T1000 (cell line): Measurements from ENCODE around the gene ALOX15.
"Not testable (repeated sequence)": the region's sequence is repeated elsewhere in the genome, so short reads cannot be mapped to it uniquely, and the experiment has no call there.

Experiments
- DNase-seq: peaks from one replicate; lab custom pipeline; 2025; ENCODE audit warnings: mixed read lengths; lab: John Stamatoyannopoulos, UW

ALOX15 gene

DNA sequence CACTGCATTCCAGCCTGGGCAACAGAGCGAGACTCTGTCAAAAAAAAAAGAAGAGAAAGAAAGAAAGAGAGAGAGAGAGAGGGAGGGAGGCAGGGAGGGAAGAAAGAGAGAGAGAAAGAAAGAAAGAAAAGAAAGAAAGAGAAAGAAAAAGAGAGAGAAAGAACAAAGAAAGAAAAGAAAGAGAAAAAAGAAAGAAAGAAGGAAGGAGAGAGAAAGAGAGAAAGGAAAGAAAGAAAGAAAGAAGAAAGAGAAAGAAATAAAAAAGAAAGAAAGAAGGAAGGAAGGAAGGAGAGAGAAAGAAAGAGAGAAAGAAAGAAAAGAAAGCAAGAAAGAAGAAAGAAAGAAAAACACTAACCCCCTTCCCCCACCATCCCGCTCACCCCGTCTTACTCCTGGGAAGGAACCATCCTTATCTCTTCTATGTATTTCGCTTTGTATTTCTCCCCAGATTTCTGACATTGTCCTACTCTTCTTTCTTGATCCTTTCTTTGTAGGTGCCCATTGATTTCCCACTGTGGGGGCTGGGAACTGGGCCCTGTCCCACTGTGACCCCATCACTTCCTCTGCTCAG, 20.9 kb downstream of the ALOX15 start:
- no peak for DNase-seq

- DNase-seq = no peak
Observed at GRCh38 chr17:4617590-4618351, 23.7 kb downstream of the ALOX15 start.

DNA sequence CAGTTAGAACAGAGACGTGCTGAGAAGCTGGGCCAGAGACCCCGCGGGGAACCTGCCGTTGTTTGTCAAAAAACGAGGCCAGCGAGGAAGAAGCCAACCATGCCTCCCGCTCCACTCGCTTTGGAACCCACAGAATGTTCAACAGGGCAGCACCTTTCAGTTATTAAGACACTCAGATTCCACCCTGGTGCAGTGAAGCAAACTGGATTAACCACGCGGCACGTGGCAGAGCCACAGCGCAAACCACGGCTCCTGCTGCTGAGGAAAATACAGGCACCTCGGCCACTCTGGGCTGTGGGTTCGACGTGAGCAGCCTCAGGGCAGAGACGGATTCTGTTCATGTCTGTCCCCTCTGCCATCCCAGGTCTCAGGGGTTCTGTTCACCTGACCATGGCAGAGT, 24.4 kb downstream of the ALOX15 start:
- no peak for DNase-seq

- DNase-seq = no peak
Observed at GRCh38 chr17:4616476-4616875, 25.0 kb downstream of the ALOX15 start.

- DNase-seq = no peak
Observed at GRCh38 chr17:4610656-4611055, 30.8 kb downstream of the ALOX15 start.

DNA sequence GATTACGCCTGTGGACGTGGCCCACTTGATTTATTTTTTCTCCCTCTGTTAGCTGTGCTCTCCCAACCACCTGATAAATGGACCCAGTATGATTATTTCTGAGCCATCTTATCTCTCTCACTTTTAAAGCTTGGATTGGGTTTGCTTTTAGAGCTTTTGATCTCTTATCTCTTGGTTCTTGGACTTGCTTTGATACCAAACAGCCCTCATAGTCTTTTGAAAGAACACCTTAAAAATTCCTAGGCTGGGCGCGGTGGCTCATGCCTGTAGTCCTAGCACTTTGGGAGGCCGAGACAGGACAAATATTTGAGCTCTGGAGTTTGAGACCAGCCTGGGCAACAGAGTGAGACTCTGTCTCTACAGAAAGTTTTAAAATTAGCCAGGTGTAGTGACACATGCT, 31.3 kb downstream of the ALOX15 start:
- no peak for DNase-seq

GRCh38 chr17:4609761-4610160, 31.7 kb downstream of the ALOX15 start:
- no peak for DNase-seq

- DNase-seq = no peak
Observed at GRCh38 chr17:4607773-4608187, 33.7 kb downstream of the ALOX15 start.

DNA sequence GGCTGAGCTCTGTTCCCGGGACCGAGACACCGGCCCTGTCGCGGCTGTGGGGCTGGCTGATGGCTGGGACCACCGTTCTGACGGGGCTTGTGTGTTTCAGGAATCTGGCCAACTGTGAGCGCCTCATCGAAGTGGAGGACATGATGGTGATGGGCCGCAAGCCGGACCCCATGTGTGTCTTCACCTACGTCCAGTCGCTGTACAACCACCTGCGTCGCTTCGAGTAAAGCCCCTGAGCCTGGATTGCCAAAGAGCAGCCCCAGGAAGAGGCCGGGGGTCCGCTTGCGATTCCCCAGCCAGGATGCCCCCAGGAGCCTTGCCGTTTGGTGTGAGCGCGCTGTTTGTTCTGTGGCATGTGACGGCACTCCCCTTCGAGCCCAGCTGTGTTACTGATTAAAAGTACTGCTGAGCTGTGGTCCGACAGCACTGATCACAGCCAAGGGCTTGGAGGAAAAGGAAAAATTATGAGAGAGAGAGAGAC, 34.2 kb downstream of the ALOX15 start:
- no peak for DNase-seq

DNA sequence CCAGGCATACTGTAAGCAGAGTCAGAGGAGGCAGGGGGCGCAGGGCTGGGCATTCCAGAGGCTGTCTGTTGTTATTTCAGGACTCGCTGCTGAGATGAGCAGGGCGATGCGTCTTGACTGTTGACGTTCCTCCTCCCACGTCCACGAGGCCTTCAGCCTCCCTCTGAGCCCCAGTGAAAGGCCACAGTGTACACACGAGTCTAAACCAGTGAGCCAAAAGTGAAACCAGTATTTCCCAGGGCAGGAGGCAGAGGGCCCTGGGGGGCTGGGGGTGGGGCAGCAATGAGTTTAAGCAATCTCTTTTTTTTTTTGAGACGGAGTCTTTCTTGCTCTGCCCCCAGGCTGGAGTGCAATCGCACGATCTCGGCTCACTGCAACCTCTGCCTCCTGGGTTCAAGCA, 35.7 kb downstream of the ALOX15 start:
- DNase-seq = no peak

DNA sequence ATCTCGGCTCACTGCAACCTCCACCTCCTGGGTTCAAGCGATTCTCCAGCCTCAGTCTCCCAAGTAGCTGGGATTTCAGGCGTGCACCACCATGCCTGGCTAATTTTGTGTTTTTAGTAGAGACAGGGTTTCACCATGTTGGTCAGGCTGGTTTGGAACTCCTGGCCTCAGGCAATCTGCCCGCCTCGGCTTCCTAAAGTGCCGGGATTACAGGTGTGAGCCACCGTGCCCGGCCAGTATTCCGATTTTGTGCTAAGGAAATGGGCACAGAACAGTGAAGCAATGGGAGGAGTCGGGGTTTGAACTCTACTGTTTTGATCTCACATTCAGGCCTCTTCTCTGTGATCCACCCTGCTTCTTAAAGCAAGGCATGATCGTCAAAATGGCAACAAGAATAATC, 36.7 kb downstream of the ALOX15 start:
- DNase-seq = not testable (repeated sequence)

DNA sequence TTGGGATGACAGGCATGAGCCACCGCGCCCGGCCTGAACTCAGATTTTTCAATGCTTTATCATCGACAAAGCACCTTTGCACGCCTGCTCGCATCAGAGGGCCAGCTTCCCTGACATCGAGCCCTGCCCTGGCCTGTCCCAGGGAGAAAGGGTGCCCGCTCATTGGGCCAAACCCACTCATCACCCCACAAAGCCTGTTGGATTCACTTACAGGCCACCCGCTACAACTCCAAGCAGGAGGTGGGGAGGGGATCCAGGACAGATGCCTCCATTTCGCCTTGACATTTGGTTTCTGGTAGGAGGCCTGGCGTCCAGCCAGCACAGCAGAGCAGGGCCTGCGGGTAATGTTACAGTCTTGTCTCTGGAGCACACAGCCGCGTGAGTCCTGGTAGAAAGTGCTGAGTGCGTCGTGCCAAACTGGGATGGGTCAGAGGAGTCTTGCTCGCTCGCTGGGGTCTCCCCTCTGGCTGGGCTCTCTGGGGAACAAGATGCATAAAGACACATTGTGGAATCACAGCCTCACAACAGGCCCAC, 37.3 kb downstream of the ALOX15 start:
- no peak for DNase-seq

GRCh38 chr17:4602041-4602440, 39.4 kb downstream of the ALOX15 start:
- DNase-seq = no peak

- no peak for DNase-seq
Observed at GRCh38 chr17:4601326-4601725, 40.2 kb downstream of the ALOX15 start.

- DNase-seq = no peak
Observed at GRCh38 chr17:4600563-4600962, 40.9 kb downstream of the ALOX15 start.

- no peak for DNase-seq
Observed at GRCh38 chr17:4599505-4600281, 41.8 kb downstream of the ALOX15 start.

DNA sequence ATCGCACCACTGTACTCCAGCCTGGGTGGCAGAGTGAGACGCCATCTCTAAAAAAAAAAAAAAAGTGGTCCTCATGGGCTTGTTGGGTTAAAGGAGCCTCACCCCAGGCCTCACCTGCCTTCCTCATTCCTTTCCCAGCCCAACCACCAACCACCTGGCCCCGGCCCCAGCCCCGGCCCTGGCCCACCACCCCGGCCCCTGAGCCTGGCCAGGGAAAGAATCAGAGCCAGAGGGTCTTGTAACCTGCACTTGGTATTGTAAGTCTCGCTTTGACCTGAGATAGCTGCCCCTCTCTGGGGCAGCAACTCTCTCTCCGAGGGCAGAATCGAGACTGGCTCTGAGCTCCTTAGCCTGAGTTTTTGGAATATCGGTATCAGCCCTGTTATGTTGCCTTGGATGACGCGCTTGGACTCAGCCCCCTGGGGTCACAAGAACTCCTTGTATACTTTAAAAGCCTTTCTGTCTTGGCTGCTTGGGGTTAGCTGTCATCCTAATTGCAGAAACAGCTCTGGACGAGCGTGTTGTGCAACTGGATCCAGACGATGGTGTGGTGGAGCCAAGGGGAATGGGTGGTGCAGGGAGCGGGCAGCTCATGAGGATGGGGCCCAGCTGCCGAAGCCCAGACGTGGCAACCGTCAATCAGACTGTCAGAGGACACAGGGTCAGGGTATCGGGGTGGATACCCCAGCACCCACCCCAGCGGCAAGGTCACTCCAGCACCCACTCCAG, 42.5 kb downstream of the ALOX15 start:
- DNase-seq = no peak

- DNase-seq = no peak
Observed at GRCh38 chr17:4597975-4598374, 43.5 kb downstream of the ALOX15 start.

DNA sequence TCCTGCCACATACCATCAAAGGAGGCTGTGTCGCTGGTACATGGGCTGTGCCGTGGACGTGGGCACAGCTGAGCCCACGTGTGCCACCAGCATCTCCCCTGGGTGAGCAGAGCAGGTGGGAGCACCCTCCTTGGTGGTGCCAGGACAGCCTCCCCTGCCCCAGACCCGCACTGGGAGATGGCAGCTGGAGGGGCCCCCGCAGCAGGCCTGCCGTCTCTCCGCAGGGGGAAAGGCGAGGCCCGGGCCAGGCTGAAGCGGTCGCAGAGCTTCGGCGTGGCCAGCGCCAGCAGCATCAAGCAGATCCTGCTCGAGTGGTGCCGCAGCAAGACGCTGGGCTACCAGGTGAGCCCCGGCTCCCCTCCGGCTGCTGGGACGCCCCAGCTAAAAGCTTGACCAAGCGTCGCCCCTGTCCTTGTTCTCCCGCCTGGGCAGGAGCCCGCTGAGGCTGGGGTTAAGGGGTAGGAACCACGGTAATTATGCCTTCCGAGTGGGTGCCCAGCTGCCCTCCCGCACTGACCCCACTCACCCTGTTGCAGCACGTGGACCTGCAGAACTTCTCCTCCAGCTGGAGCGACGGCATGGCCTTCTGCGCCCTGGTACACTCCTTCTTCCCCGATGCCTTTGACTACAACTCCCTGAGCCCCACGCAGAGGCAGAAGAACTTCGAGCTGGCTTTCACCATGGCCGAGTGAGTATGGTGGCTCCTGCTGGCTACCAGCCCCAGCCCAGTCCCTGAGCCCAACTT, 44.7 kb downstream of the ALOX15 start:
- no peak for DNase-seq

- DNase-seq = not testable (repeated sequence)
Observed at GRCh38 chr17:4595685-4596342, 45.7 kb downstream of the ALOX15 start.
